HG02759 (cell line): ENCODE results near the gene ZFR.

Source experiments
- ATAC-seq: cut with Tn5 transposase; IDR thresholded peaks from one replicate; pipeline ENCODE4 v1.9.1; 2021; ENCODE audit warnings: mild to moderate bottlenecking, moderate library complexity; ENCODE audit not compliant: unreplicated experiment

The ZFR gene

DNA sequence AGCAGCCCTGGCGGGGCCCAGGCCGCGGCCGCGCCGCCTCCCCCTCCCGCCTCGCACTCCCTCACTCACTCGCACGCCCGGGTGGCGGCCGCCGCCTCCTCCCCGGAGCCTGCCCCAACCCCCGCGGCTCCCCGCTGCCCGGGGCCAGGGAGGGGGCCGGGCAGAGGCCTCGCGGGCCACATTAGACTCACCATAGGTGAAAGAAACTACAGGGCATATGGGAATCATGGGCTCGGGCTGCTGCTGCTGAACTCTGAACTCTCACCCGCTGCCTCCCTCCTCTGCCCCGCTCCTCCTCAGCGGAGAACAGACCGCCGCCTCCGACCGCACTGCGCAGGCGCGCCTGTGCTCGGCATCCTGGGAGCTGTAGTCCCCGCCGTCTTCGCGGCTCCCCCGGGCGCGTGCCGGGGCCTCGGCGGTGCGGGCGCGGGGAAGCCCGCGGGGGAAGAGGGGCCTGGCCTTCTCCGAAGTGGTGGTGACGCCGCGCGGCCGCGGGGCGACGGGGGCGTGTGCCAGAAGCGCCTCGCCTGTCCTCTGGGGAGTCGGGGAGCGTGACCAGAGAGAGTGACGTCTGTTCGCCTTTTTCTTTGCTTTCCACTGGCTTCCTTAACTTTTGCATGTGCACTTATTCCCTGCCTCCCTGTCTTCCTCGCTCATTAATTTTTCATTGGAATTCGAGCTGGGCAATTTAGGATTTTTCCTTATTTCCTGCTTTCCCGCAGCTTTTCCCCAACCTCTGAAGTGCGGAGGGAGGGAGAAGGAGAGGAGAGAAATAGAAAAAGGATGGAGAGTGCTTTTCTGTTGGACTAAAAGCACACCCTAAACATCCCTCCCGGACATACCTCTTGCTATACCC, at the start of gene ZFR:
Gene ZFR (minus strand): TSS at position 310 of the 856 bp plus-strand sequence. CDS start 82 bp downstream, at position 228.
- ATAC-seq: peak; percentile 80

DNA sequence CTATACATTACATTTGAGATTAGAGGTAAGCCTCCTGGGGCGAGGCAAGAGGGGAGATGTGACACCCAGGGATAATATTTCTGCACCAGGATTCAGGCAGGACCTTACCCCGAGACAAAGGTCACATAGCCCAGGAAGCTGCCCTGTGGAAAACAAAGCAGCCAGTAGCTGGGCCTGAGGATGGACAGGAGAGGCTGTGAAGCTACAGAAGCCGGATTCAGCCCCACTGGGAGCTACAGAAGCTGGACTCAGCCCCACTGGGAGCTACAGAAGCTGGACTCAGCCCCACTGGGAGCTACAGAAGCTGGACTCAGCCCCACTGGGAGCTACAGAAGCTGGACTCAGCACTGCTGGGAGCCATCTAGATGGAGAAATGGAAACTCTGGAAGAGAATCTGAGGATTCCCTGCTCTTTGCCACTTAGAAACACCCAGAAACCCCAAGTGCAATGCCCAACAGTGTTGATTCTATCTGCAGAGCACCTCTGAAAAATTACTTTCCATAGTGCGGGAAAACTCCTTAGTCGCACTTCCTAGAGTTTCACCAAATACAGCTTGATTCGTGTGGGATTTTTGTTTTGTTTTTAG, 46.5 kb upstream of the ZFR start:
- no peak for ATAC-seq

DNA sequence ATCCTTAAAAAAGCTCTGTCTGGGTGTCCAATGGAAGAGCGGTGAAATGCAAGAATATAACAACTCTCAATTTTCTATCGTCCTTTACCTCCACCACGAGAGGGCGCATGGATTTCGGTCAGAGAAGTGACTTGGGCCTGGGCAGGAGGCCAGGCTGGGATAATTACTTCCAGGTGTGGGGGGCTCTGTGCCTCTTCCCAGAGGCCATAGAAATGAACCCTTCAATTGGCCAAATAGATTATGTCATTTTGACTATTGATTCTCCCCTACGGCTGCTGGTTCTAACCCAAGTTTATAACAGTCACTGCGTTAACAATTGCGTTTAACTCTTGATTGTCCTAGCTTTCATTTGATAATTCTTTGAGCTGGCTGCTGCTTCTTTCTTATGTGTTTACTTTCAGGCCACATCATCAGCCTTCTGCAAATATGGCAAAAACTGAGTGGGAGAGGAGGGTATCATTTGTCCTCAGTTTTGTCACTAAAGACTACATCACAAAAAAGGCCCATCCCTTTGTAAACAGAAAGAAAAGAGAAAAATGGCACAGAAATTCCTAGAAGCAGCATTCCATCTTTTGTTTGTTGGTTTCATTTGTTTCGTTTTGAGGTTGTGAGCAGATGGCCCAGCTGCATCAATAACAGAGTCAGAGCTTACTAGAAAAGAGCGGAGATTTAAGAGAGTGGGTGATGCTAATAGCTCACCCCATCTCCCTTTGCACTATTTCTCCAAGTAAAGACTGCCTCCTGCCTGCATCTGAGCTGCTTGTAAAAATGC, 45.4 kb upstream of the ZFR start:
- ATAC-seq: peak; percentile 65

DNA sequence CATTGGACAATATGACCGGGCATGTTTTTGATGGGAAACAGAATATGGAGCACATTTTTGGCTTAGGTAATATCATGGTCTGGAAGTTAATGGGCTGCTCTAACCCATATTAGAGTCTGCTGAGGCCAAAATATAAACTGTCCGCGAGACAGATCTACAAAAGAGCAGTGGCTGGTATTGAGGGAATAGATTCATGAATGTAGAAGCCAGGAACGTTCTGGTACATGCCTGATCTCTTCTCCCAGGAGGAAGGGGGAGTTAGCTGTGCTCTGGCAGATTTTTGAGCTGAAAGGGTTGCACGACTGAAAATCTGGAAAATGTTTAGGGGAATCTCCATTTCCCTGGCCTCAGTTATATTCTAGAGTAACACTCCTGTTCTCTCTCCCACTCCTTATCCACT, 42.9 kb upstream of the ZFR start:
- ATAC-seq: no peak

DNA sequence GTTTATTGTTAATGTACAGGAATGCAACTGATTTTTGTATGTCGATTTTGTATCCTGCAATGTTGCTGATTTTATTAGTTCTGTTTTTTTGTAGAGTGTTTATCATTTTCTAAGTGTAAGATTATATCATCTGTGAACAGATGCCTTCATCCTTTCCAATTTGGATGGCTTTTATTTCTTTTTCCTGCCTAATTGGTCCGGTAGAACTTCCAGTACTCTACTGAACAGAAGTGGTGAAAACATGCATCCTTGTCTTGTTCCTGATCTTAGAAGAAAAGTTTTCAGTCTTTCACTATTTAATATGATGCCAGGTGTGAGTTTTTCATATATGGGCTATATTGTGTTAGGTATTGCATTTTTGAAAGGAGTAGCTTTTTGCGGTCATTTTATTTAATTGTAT, 42.5 kb upstream of the ZFR start:
- ATAC-seq: no peak

DNA sequence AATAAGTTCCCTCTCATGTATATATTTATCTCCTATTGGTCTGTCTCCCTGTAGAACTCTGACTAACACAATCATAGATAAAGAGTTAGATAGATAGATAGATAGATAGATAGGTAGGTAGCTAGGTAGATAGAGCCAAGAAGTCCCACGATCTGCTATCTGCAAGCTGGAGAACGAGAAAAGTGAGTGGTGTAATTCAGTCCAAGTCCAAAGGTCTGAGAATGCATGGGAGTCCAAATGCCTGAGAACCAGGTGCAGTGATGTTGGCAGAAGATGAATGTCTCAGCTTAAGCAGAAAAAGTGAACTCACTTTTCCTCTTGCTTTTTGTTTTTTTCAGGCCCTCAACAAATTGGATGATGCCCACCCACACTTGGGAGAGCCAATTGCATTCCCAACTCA, 37.7 kb upstream of the ZFR start:
- no peak for ATAC-seq

DNA sequence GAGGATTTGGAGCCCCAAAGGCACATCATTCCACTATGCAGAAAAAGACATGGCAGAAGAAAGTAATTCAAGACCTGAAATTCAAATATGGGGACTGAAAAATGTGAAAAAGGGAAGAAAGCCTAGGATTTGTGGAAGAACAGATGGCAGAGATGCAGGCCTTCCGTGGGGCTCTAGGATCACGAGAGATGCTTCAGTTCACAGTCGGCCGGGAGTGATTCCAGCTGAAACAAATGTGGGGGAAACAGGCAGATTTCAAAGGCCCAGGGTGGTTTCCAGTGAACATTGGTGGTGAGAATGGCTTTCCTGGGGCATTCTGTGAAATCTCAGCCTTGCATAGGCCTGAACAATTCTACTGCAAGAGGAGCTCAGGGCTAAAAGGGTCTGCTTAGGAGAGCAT, 34.6 kb upstream of the ZFR start:
- ATAC-seq: no peak

DNA sequence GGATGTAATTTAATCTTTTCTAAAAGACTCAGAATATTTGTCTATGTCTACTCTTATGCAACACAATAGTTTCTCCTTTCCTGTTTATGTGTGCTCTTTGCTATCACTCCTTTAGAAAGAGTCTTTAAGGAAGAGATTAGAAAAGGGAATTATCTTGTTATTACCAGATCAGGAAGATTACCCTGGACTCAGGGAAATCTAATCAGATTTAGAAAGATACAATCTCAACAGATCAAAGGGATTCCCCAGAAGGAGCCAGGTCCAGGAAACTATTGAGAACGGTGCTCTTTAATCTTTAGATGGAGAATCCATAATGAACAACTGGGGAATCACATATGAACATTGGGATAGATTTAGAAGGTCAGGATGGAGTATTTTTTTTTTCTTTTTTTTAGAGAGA, 32.4 kb upstream of the ZFR start:
- no peak for ATAC-seq

DNA sequence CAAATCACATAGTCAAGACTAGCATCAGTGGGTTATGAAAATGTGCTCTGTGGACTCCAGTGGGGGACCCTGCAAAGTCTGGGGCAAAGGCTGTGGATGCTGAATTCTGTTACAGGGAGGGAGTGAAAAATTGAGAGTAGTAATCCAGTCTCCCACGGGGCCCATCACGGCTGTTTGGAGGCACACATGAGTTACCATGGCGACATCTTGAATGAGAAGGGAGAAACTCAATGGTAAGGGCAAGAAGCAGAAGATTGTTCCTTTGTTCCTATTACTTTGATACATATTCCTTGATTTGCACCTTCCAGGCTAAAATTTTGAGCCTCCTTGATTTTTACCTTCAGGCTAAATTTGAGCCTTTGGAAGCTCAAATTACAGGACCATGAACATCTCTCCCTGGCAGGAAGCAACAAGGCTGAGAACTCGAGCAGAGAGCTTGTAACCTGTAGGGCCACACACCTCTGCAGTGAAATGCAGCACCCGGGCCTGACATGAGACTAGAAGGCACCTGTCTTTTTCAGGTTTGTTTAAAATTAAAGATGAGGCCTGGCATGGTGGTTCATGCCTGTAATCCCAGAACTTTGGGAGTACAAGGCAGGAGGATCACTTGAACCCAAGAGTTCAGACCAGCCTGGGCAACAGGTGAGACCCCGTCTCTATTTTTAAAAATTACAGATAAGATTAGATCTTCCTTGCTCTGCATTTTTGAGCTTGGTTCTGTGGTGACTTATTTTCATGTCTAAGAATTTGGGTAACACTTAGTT, 31.0 kb upstream of the ZFR start:
- ATAC-seq: no peak

DNA sequence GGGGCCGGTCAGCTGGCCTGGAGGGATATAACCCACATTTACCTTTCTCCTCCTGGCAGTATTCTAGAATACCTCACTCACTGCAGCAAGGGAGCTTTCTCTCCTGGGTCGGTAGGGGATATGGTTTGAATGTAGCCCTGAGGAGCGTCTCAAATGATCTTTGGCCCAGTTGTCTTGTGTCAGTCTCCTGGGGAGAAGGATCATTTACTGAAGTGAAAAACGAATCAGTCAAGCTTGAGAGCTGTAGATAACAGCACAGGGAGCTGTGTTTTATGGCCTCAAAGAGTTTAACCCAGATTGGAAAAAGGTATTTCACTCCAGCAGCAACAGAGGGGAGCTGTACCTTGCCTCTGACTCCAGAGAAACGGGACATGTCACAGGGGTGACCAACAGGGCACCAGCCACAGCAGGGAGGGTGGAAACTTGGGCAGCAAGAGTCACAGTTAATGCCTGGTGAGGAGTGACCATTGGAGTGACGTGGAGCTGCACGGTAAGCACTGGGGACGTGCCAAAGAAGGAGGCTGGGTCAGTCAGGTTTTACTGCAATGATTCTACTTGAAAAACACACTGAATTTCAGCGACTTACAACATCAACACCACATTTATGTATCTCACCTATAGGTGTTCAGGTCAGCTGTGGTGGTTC, 29.8 kb upstream of the ZFR start:
- ATAC-seq: no peak

DNA sequence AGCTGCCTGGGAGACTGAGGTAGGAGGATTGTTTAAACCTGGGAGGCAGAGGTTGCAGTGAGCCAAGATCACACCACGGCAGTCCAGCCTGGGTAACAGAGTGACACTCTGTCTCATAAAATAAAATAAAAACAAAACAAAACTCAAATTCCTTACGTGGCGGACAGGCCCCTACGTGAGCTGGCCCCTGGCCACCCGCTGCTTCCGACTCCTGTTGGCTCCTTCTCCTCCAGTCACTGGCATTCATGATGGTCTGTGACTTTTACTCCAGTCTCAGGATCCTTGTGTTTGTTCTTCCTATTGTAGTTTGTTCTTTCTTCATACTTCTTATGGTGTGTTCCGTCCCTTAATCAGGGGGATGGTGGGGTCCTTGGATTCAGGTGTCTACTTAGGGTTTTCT, 28.5 kb upstream of the ZFR start:
- ATAC-seq: no peak

DNA sequence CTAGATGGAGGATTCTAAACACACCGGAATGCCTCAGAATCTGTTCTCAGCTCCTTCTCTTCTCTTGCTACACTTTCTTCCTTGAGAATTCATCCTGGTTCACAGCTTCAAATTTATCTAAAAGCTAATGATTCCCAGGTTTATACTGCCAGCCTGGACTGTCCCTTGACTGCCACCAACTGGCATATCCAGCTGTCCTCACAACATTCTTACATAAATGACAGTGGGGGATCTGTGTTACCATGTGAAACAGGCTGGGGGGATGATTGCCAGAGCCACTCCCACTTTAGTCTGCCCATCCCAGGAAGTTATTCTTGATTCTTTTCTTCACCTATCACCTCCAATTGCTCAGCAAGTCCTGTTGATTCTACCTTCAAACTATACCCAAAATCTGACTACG, 27.2 kb upstream of the ZFR start:
- no peak for ATAC-seq

DNA sequence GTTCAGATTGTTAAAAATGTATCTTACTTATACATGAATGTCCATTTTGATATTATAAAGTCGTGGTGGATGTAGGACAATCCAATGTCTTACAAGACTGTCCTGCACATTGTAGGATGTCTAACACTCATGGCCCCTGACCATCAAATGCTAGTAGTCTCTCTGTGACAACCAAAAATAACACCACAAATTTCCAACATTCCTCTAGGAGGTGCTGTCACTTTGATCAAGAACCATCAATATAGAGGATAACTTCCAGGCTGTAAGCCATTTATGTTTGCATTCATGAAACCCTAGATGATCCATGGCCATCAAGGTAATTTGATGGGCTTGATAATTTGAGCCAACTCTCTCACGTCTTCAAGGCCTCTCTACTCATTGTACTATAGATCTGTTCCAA, 20.5 kb upstream of the ZFR start:
- ATAC-seq: no peak

DNA sequence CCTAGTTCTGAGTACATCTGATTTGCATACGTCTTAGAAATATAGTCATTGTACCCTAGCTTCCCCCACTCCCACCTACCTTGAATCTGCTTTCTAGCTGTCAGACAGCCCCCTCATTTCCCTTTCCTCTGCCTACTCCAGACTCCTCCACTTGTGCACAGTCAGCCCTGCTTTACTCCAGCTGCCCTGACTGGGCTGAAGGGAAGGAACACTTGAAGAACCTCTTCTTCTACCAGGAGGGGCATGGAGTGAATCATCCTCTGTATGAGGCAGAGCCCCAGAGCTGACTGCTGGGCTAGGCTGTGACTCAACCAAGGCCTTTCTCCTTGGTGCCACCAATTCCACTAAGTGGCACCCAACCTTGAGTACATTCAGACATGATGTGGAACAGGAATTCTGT, 18.1 kb upstream of the ZFR start:
- ATAC-seq: no peak

DNA sequence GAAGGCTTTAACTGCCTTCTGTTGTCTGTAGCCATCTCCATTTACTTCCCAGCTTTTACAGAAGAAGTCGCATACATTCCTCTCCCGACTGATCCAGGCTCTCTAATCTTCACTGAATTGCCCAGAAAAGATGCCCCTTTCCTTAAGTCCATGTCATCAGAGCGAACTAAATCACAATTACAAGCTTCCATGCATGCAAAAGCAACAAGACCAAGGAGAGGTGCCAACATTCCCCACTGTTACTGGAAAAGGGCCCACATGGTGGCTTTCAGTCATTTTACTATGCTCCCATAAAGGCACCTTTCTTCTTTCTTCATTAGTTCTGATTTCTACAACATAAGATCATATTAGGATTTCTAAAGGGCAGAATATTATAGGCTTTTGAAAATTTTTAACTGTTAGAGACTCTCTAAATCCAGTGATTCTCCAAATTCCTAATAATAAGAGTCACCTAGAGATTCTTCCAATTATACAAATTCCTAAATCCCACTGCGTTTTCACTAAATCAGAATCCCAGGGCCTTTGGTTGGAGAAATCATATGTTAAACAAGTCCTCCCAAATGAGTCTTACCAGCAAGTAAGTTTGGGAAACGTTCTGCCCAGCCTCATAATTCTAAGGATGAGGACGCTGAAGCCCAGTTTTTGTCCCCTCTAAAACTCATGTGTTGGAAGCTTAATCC, 17.0 kb upstream of the ZFR start:
- ATAC-seq: no peak

DNA sequence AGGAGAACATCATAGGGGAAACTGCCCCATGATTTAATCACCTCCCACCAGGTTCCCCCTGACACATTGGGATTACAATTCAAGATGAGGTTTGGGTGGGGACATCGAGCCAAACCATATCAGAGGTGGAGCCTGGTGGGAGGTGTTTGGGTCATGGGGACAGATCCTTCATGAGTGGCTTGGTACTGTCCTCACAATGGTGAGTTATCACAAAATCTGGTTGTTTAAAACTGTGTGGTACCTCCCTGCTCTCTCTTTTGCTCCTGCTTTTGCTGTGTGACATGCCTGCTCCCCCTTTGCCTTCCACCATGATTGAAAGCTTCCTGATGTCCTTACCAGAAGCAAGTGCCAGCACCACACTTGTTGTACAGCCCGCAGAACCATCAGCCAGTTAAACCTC, 16.2 kb upstream of the ZFR start:
- ATAC-seq: no peak

DNA sequence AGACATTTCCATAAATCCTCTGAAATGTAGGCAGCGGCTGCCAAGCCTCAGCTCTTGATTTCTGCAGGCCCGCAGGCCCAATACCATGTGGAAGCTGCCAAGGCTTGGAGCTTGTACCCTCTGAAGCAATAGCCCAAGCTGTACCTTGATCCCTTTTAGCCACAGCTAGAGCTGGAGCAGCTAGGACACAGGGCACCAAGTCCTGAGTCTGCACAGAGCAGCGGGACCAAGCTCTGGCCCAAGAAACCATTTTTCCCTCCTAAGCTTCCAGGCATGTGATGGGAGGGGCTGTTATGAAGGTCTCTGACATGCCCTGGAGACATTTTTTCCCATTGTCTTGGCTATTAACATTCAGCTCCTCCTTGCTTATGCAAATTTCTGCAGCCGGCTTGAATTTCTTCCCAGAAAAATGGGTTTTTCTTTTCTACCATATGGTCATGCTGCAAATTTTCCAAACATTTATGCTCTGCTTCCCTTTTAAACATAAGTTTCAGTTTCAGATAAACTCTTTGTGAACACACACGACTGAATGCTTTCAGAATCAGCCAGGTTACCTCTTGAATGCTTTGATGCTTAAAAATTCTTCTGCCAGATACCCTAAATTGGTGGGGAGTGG, 14.4 kb upstream of the ZFR start:
- no peak for ATAC-seq

DNA sequence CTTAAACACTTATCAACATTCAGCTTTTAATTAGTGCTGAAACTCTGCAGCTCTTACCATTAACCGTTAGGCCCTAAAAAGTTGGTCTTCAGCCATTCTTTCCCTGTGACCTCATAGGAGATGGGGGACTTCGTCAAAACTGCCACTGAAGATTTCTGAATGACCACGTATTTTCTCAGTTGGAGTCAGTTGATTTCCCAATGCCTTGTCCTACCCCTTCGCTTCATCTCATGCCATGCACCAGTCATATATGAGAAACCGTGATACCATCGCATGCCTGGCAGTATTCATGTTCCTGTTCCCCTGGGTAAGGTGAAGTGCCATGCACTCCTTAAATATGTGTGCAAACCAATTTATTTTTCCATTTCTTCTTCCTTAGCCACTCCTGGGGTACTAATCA, 10.8 kb upstream of the ZFR start:
- no peak for ATAC-seq

DNA sequence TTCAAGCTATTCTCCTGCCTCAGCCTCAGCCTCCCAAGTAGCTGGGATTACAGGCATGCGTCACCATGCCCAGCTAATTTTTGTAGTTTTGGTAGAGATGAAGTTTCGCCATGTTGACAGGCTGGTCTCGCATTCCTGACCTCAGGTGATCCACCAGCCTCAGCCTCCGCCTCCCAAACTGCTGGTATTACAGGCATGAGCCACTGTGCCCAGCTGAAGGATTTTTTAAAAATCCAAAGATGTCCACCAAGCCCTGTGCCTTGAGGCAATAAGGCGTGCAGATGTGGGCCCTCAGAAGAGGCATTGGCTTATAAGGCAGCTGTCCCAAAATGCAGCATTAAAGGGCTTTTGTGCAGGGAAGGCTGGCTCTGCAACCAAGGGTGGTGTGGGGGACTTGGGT, 10.3 kb upstream of the ZFR start:
- ATAC-seq: no peak

DNA sequence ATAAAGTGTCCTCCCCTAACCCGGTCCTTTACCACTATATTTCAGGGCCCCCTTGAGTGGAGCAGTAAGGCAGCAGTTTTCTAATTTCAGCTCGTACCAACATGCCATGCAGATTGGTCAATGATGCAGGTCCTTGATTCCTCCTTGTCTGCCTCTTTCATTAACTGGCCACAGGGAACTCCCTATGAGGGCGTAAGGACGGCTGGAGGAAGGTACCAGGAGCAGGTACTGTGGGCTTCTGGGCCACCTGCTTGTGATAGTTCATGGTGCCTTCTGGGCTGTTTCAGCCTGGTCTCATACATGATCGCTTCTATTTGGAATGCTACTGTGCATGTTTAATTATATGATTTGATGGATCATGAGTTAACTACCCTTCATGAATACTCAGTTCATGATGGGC, 9.4 kb upstream of the ZFR start:
- no peak for ATAC-seq
